Spleen (tissue), 11 donors: ENCODE results near the gene ARHGAP29. TPM values are rescaled to one million over a fixed set of nuclear protein-coding genes. Genes with fewer than 3 reads are reported as not detected.

ENCODE experiments used
- DNase-seq: peaks from one replicate; pipeline ENCODE4 v3.0.0-alpha.2; 2020
- H3K27ac ChIP-seq, 8 donors: fragments of 200-600 bp; sonication (generic) in 7 of 8; 1 replicate in 4 of 8; 2 replicates in 4 of 8; pipeline versions ENCODE4 v1.5.0 to v1.8.0; 2016 to 2021; ENCODE audit warnings: inconsistent platforms in 4 of 8, mild to moderate bottlenecking in 4 of 8, moderate library complexity in 1 of 8
- H3K27me3 ChIP-seq, 7 donors: fragments of 200-600 bp; sonication (generic) in 6 of 7; replicated peaks in 1 of 7; 1 replicate in 4 of 7; 2 replicates in 3 of 7; pipeline versions ENCODE4 v1.5.0 to v1.8.0; 2016 to 2021; ENCODE audit warnings: inconsistent platforms in 3 of 7, mild to moderate bottlenecking in 1 of 7
- H3K36me3 ChIP-seq, 6 donors: fragments of 200-600 bp; sonication (generic) in 5 of 6; 1 replicate in 4 of 6; 2 replicates in 2 of 6; pipeline versions ENCODE4 v1.5.0 to v1.8.0; 2016 to 2021; ENCODE audit warnings: inconsistent platforms in 2 of 6
- H3K4me1 ChIP-seq, 6 donors: fragments of 200-600 bp; sonication (generic) in 5 of 6; 1 replicate in 3 of 6; 2 replicates in 3 of 6; pipeline versions ENCODE4 v1.5.0 to v1.8.0; 2016 to 2021; ENCODE audit warnings: inconsistent platforms in 3 of 6
- H3K4me3 ChIP-seq, 8 donors: fragments of 200-600 bp; sonication (generic) in 7 of 8; 1 replicate in 4 of 8; 2 replicates in 4 of 8; pipeline versions ENCODE4 v1.5.0 to v1.8.0; 2016 to 2021; ENCODE audit warnings: inconsistent platforms in 4 of 8, mild to moderate bottlenecking in 4 of 8, moderate library complexity in 2 of 8
- H3K9me3 ChIP-seq, 8 donors: fragments of 200-600 bp; sonication (generic) in 7 of 8; 1 replicate in 4 of 8; 2 replicates in 4 of 8; pipeline versions ENCODE4 v1.5.0 to v1.8.0; 2016 to 2021; ENCODE audit warnings: inconsistent platforms in 4 of 8
- POLR2A ChIP-seq, 3 donors: fragments of 450-650 bp; IDR thresholded peaks; one replicate each; pipeline ENCODE4 v1.5.1; 2017; ENCODE audit warnings: antibody characterized with exemption in 3 of 3, mild to moderate bottlenecking in 1 of 3
- POLR2AphosphoS5 ChIP-seq, 3 donors: sonication (generic); formaldehyde crosslinking; IDR thresholded peaks; one replicate each; pipeline ENCODE4 v1.5.1; 2017; ENCODE audit warnings: antibody characterized with exemption in 3 of 3
- WGBS, 5 donors: extraction: QIAGEN DNeasy Blood & Tissue Kit in 3 of 5; methylation state at CpG; one replicate each; pipeline versions ENCODE4 v1.1.5 to v1.1.7; 2013 to 2018; 5-methylcytosine and 5-hydroxymethylcytosine counted together
- intact Hi-C: fragments of 100-400 bp; cut with DNase I; formaldehyde crosslinking; loops from one replicate; pipeline ENCODE4 v1.15.0; 2023; ENCODE audit warnings: low total_unique reads
- polyA plus RNA-seq, 3 donors: library from polyadenylated mRNA; stranded (reverse); fragments of 200-250 nt; gene quantifications; one replicate each; pipeline ENCODE4 v1.2.1, GENCODE V29; 2013
- total RNA-seq, 7 donors: library from RNA; depleted of rRNA in 3 of 7; stranded (reverse); fragments of >200 nt in 3 of 7; fragmentation: NEBNext Ultra II Directional in 4 of 7; extraction: Animal tissue kit (Norgen Biotek cat#: 25700) in 4 of 7; gene quantifications; one replicate each; pipeline versions ENCODE4 v1.1.0 to v1.2.1, GENCODE V29; 2016 to 2021
- TF ChIP-seq, protein P1 (sequence below), 11 experiments: fragments of 200-600 bp in 7 of 11; fragments of 450-650 bp in 4 of 11; sonication (generic) in 4 of 11; IDR thresholded peaks in 8 of 11; conservative IDR thresholded peaks in 3 of 11; 1 replicate in 7 of 11; 2 replicates in 4 of 11; pipeline versions ENCODE4 v1.4.0 to v1.8.0; 2016 to 2021; ENCODE audit warnings: antibody characterized with exemption in 11 of 11, inconsistent platforms in 4 of 11, mild to moderate bottlenecking in 1 of 11
- donor health status: healthy with polysubstance abuse.
- donor health status: DM: no; HTN: no; CAD: no; lungs with moderate emphysema.
- donor health status: DM: no; HTN: no; CAD: no.
- donor health status: Bipolar disorder and iron deficiency.
- donor health status: healthy.
- donor health status: DM: no; HTN: no; CAD: no.
- donor health status: DM: yes; HTN: yes; CAD: no.

ARHGAP29 gene
- total and polyA plus RNA-seq, 10 donors = 7.3 to 124 (median 71.9) TPM

DNA sequence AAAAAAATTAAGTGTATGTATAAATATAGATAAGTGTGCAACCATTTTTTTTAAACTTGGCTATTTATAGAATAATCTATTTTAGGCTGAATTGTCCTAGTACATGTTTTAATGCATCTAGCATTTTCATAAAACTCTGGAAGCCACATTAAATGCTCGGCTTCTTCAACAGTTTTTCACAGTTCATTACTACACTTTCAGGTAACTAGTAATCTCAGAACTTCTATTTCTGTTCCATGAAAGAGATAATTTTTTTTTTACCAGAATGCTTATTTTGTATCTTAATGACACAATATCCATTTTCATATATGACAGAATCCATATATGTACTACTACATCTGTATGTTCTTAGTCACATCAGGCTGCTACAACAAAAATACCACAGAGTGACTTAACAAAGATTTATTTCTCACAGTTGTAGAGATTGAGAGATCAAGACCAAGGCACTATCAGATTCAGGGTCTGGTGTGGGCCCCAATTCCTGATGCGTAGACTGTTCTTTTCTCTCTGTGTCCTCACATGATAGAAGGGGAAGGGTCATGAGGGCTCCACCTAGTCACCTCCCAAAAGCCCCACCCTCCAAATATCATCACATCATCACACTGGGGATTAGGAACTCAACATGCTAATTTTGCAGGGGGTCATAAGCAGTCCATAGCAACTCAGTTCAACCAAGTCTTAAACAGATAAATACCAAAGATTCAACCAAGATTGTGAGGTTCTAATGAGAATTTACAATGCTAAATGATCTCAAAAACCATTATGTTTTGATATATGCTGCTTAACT lies 43.1 kb downstream of the ARHGAP29 start:
- Histone ChIP-seq H3K27ac (peak overlapping the region in 1 of 8 donors; percentile 15), H3K9me3 (no peaks in the 10 kb centered on the region), H3K4me3 (no peak overlapping the region), H3K27me3 (no peaks in the 10 kb centered on the region), H3K36me3 (peaks cover 0 to 23% (median 0%) of the 10 kb centered on the region in 6 donors), H3K4me1 (peaks cover 0 to 9% (median 0%) of the 10 kb centered on the region in 6 donors)
- intact Hi-C loops = no loop called here
- no peak for DNase-seq
- TF ChIP-seq POLR2A (IDR thresholded peaks at IDR 0.05) = no peak
- TF ChIP-seq, protein P1, sequence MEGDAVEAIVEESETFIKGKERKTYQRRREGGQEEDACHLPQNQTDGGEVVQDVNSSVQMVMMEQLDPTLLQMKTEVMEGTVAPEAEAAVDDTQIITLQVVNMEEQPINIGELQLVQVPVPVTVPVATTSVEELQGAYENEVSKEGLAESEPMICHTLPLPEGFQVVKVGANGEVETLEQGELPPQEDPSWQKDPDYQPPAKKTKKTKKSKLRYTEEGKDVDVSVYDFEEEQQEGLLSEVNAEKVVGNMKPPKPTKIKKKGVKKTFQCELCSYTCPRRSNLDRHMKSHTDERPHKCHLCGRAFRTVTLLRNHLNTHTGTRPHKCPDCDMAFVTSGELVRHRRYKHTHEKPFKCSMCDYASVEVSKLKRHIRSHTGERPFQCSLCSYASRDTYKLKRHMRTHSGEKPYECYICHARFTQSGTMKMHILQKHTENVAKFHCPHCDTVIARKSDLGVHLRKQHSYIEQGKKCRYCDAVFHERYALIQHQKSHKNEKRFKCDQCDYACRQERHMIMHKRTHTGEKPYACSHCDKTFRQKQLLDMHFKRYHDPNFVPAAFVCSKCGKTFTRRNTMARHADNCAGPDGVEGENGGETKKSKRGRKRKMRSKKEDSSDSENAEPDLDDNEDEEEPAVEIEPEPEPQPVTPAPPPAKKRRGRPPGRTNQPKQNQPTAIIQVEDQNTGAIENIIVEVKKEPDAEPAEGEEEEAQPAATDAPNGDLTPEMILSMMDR (IDR thresholded peaks at IDR 0.05 in 8 of 11, conservative IDR thresholded peaks at IDR 0.05 in 3 of 11) = no peak
- no peak for TF ChIP-seq POLR2AphosphoS5 (IDR thresholded peaks at IDR 0.05)
- 85 to 96% (median 92%) methylated on average over 2 of the region's 2 CpGs for WGBS, 5 donors

GRCh38 chr1:94193128-94193527 lies 44.3 kb downstream of the ARHGAP29 start:
- Histone ChIP-seq H3K36me3 (peaks cover 0 to 33% (median 0%) of the 10 kb centered on the region in 6 donors), H3K27ac (no peak overlapping the region), H3K4me3 (no peak overlapping the region), H3K9me3 (no peaks in the 10 kb centered on the region), H3K27me3 (no peaks in the 10 kb centered on the region), H3K4me1 (peaks cover 0 to 9% (median 0%) of the 10 kb centered on the region in 6 donors)
- TF ChIP-seq, protein P1 (IDR thresholded peaks at IDR 0.05 in 8 of 11, conservative IDR thresholded peaks at IDR 0.05 in 3 of 11) = no peak
- TF ChIP-seq POLR2A (IDR thresholded peaks at IDR 0.05) (no peak), POLR2AphosphoS5 (IDR thresholded peaks at IDR 0.05) (no peak)
- no peak for DNase-seq
- 78 to 90% (median 80%) methylated on average over 1 of the region's 1 CpG for WGBS, 5 donors
- intact Hi-C loops = no loop called here

DNA sequence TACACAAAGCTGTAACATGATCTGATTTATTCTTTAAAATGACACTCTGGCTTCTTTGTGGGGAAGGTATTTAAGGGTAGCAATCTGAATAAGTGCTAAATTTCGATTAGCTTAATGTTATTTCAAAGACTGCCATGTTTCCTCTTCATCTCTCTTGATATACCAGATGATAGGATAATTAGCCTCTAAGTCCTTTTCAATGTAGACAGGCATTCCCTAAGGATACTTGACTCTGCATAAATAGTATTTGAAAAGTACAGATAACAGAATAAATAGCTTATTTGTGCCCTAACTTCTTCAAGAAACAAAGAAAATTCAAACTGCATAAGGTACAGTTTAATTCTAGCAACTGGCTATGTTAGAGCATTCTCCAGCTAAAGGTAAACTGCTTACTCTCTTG lies 46.2 kb downstream of the ARHGAP29 start:
- H3K4me1 ChIP-seq = peaks cover 0 to 9% (median 0%) of the 10 kb centered on the region in 6 donors
- intact Hi-C loops = no loop called here
- no peaks in the 10 kb centered on the region for H3K9me3 ChIP-seq
- H3K27ac ChIP-seq = no peak overlapping the region
- TF ChIP-seq, protein P1 (IDR thresholded peaks at IDR 0.05 in 8 of 11, conservative IDR thresholded peaks at IDR 0.05 in 3 of 11) = no peak
- TF ChIP-seq POLR2A (IDR thresholded peaks at IDR 0.05) (no peak), POLR2AphosphoS5 (IDR thresholded peaks at IDR 0.05) (no peak)
- no peak for DNase-seq
- no peaks in the 10 kb centered on the region for H3K27me3 ChIP-seq
- 39 to 64% (median 53%) methylated on average over 1 of the region's 1 CpG for WGBS, 5 donors
- H3K4me3 ChIP-seq = no peak overlapping the region
- peaks cover 0 to 51% (median 0%) of the 10 kb centered on the region in 6 donors for H3K36me3 ChIP-seq

GRCh38 chr1:94186946-94187345 lies 50.4 kb downstream of the ARHGAP29 start:
- no peaks in the 10 kb centered on the region for H3K4me1 ChIP-seq
- intact Hi-C loops = no loop called here
- TF ChIP-seq, protein P1 (IDR thresholded peaks at IDR 0.05 in 8 of 11, conservative IDR thresholded peaks at IDR 0.05 in 3 of 11) = no peak
- TF ChIP-seq POLR2AphosphoS5 (IDR thresholded peaks at IDR 0.05) (no peak), POLR2A (IDR thresholded peaks at IDR 0.05) (no peak)
- peaks cover 0 to 85% (median 0%) of the 10 kb centered on the region in 6 donors for H3K36me3 ChIP-seq
- H3K4me3 ChIP-seq = no peak overlapping the region
- H3K27me3 ChIP-seq = no peaks in the 10 kb centered on the region
- H3K27ac ChIP-seq = peak overlapping the region in 1 of 8 donors; percentile 5
- DNase-seq = no peak
- H3K9me3 ChIP-seq = no peaks in the 10 kb centered on the region
- 86 to 88% (median 87%) methylated on average over 3 of the region's 3 CpGs for WGBS, 5 donors
